HCEC 1CT (cell line): ENCODE measurements around the gene AP3D1.
"Not testable (repeated sequence)": the region's sequence is repeated elsewhere in the genome, so short reads cannot be mapped to it uniquely, and the experiment has no call there.

ENCODE experiments used
- DNase-seq: peaks from one replicate; pipeline ENCODE4 v3.0.0-alpha.2; 2017

AP3D1 gene

DNA sequence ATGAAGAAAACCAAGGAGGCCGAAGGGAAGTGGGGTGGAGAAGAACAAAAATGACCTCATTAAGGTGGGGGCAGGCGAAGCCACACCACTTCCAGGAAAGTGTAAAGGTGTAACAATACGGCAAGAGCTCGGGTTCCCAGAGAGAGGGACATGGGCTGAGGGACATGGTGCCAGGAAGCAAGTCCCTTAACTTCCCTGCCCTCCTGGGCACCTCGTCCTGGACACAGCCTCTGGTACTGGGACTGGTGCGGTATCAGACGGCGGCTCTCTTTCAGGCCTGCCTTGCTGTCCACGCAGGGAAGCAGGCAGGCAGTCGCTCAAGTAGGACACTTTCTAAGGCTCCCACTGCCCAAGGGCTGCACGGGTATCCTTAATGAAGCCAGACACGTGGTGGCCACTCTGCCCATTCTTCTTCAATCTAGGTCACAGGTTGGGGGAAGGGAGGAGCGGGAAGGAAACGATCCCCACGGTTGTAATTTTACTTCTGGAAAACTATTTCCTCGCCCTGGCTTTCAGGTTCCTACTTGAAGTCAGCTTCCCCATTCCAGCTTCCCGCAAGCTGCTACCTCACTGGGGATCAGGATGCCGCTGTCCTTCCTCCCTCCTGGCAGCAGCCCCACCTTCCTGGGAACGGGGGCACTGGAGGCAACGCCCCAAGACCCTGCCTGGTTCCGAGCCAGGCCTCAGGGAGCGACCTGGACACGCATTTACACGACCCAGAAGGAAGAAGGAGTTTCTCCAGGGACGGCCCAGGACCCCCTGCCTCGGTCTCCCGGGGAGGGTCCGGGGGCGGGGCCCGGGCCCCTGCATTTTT, 1.2 kb downstream of the AP3D1 start:
- peak; percentile 9 for DNase-seq

- DNase-seq, result no peak
These were observed 2.8 kb downstream of the AP3D1 start for GRCh38 chr19:2148482-2149135.

DNA sequence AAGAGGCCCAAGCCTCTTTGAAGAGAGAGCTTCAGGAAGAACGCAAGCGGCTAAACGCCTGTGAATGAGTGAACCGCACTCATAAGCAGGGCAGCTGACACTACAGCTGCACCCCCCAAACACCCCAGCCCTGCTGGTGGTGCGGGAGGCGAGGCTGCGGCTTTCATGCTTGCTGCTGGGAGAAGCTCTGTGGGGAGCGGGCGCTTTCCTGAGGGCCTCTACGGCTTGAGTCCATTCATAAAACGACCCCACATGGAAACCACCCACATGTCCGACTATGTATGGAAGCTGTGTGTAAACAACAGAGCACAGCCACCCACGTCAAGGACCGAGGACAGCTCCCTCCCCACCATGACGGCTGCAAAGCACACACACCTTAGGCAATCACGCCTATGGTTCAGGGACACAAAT, 5.5 kb downstream of the AP3D1 start:
- DNase-seq, result no peak

DNA sequence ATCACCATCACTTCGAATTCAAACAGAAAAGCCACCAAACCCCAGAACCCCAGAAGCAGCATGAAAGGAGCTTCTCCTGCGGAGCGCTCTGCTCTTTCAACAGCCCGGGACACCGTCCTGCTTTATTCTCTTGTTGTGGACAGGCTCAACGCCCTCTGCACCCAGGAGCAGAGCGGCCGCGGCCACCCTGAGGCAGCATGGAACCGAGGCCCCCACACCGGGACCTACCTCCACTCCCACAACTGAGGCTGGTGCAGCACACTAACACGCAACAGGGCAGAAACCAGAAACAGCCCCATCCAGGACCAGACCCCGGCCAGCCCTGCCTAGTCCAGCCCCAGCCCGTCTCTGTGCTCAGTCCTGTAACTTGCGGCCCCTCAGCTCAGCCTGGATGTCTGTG, 7.2 kb downstream of the AP3D1 start:
- no peak for DNase-seq

DNA sequence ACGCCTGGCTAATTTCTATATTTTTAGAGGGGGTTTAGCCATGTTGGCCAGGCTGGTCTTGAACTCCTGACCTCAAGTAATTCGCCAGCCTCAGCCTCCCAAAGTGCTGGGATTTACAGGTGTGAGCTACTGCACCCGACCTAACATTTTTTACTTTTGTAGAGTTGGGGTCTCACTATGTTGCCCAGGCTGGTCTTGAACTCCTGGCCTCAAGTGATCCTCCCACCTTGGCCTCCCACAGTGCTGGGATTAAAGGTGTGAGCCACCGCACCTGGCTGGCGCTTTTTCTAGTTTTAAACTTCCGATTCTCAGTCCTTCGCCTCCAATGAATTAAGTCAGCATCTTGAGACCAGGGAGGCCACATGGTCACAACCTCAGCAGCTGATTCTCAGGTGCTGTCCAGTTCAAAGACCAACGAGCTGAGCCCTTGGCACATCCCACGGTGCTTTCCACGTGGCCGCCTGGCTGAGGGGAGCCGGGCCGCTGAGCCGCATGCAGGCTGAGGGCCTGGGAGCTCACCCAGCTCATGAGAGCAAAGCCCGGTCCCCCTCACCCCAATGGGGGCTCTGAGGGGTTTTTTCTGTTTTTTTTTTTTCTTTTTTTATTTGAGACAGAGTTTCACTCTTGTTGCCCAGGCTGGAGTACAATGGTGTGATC, 9.1 kb downstream of the AP3D1 start:
- DNase-seq, result no peak

DNA sequence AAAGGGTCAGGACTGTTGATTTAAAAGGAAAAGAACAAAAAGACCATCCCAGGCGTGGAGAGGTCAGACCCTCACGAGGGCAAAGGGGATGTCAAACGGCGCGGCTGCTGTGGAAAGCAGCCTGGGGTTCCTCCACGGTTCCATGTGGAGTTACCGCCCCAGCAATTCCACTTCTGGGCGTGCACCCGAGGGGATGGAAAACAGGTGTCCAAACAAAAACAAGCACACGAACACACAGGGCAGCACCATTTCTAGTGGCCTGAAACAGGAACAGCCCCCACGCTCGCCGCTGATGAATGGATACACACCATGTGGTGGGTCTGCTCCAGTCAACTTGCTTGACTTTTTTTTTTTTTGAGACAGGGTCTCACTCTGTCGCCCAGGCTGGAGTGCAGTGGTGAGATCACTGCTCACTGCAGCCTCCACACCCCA, 11.2 kb downstream of the AP3D1 start:
- no peak for DNase-seq

DNA sequence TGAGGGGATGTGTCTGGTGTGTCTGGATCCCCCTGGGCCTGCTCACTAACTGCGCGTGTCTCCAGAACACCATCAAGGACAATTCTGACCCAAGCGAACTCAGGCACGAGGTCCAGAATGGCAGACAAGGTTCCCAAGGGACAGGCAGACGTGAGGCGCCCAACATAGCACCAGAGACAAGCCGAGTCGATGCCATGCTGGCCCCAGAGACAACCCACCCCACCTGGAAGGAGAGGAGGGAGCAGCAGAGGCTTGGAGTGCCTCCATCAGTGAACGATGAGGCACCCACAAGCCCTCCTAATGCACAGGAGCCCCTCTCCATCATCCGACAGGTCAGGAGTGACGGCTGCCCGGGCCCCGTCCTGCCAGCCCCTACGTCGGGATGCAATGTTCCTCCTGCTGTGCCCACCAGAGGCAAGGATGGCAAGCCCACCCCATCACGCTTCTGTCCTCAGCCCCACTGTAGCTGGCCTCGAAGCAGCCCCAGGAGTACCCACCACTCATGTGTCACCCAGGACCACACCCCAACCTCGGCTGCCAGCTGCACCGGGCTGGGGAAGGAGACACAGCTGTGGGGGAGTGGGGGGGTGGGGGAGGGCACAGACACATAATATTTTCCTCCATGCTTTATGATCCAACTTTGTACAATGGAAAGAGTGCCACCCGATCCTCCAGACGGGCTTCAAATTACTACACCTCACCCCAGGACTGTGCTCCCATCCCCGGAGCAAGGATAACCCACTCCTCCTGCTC, 11.8 kb downstream of the AP3D1 start:
- DNase-seq, result no peak

DNA sequence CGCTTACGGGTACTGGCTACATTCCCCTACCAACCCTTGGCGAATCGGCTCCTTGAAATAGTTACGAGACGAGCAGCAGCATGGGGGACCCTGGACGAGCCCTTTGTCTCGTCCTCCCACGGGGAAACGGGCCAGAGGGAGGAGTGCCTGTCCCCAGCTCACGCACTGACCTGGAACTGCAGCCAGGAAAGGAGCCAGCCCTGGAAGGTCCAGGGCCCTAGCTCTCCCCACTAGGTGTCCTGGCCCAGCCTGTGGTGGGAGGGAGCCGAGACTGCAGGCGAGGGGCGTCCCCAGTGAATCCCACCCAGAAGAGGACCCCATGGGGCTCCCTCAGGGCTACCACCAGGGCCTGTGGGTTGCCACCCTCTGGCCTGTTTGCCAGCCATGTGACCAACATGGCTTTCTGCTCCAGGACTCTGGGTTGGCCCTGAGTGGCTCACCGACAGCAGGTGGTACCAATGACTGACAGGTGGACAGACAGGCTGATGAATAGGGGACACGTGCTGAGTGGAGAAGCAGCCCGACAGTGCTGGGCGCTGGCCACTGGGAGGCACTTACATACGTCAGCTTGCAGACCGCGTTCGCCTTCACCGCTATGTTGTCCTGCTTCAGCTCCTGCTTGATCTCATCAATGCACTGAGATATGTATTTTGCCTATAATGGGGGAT, 13.2 kb downstream of the AP3D1 start:
- DNase-seq, result no peak

DNA sequence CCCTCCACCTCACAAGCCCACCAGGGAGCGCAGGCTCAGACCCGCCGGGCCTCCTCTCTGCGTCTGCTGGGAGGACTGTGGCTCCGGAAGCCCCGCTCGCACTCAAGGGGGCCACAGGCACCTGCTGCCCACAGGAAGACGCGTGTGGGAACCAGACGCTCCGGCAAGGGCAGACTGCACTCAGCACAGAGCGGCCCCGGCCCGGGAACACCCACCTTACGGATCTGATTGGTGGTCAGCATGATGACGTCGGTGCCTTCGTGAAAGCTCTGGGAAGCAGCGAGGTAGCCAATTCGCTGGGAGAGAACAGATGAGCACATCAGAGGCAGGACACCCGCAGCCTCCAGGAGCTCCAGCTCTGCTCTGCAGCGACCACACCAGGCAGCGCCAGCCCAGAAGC, 14.6 kb downstream of the AP3D1 start:
- no peak for DNase-seq

- no peak for DNase-seq
These were observed 15.6 kb downstream of the AP3D1 start for GRCh38 chr19:2135474-2136402.

GRCh38 chr19:2132731-2133490, 18.5 kb downstream of the AP3D1 start:
- DNase-seq, result no peak

- DNase-seq, result no peak
These were observed 19.2 kb downstream of the AP3D1 start for GRCh38 chr19:2132191-2132590.

DNA sequence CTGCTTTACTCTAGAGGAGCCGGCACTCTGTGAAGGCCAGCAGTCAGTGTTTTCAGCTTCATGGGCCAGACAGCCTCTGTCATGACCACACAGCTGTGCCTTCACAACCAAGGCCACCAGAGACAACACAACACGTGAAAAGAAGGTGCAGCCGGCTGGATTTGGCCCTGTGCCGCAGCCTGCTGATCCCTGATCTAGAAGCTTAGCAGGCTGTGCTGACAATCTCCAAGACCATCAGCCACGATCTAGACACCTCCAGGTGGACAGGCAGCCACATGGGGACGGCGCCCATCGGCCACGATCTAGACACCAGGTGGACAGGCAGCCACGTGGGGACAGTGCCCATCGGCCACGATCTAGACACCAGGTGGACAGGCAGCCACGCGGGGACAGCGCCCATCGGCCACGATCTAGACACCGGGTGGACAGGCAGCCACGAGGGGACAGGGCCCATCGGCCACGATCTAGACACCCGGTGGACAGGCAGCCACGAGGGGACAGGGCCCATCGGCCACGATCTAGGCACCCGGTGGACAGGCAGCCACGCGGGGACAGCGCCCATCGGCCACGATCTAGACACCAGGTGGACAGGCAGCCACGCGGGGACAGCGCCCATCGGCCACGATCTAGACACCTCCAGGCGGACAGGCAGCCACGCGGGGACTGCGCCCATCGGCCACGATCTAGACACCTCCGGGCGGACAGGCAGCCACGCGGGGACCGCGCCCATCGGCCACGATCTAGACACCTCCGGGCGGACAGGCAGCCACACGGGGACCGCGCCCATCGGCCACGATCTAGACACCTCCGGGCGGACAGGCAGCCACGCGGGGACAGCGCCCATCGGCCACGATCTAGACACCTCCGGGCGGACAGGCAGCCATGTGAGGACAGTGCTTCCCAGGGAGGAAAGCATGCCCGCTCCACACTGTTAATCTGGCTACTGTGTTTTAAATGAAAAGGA, 20.1 kb downstream of the AP3D1 start:
- DNase-seq, result not testable (repeated sequence)

GRCh38 chr19:2129892-2130770, 21.2 kb downstream of the AP3D1 start:
- DNase-seq, result no peak

DNA sequence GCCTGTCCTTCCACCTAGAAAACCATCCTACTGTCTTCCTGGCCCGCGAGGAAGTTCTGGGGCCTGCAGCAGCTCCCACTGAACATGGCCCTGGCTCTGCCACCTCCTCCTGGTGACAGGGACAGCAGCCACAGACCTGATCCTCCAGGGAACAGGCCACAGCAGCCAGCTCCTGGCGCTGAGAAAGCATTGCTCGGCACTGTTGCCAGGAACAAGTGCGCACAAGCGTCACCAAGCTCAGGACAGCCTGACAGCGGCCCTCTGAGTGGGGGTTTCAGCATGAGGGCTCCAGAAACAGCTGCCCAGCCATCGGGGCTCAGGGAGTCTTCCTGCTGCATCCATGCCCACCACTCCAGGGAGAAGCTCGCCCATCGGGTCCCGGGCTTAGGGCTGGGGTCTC, 21.9 kb downstream of the AP3D1 start:
- no peak for DNase-seq

DNA sequence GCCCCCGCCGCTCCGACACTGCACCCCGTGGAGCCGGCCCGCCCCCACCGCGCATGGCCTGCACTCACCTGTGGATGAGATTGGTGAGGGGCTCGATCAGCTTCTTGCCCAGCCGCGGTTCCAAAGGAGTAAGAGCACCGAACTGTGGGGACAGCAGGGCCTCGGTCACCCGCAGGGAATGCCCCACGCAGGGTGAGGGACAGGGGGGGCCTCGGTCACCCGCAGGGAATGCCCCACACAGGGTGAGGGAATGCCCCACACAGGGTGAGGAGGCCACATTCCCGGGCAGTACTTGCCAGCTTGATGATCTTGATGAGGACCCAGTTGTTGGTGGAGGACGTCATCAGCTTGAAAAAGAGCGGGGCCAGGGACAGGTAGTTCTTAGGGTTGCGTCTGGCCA, 22.3 kb downstream of the AP3D1 start:
- no peak for DNase-seq

- DNase-seq, result not testable (repeated sequence)
These were observed 23.1 kb downstream of the AP3D1 start for GRCh38 chr19:2128252-2128651.

- no peak for DNase-seq
These were observed 23.6 kb downstream of the AP3D1 start for GRCh38 chr19:2127758-2128157.
